CD4-positive, alpha-beta T cell treated with Interferon gamma for 1 hour (primary cell): ENCODE measurements around the gene ZNF738.
"Not testable (repeated sequence)": the region's sequence is repeated elsewhere in the genome, so short reads cannot be mapped to it uniquely, and the experiment has no call there.

Experiments
- DNase-seq: peaks from one replicate; pipeline ENCODE4 v3.0.0-alpha.2; 2020

Gene ZNF738

DNA sequence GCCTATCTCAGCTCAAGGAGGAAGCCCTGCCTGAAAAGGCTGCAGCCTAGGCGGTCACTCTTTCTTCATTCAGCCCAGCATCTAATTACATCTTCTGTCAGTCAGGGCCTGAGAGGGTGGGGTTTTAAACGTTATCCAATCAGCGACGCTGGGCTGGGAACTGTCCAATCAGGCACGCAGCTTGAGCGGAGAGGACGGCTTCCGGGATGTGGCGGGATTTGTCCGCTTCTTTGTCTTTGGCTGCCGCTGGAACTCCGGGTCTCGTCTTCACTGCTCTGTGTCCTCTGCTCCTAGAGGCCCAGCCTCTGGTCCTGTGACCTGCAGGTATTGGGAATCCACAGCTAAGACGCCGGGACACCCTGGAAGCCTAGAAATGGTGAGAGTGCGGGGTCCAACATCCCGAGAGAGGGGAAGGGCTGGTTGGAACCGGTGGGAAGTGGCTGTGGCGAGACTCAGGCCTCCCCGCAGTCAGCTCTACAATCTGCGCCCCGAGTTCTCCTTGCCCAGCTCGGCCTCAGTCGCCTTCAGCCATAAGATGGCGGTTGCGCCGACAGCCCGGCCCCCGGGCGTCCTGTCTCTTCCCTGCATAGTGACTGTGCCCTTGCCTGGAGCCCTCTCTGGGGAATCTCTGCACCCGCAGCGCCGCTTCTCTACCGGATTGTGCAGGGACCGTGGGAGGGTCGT, at the start of gene ZNF738:
Gene ZNF738 (plus strand): TSS at position 233 of the 684 bp plus-strand sequence. CDS start 141 bp downstream, at position 374.
- peak; percentile 85 for DNase-seq

DNA sequence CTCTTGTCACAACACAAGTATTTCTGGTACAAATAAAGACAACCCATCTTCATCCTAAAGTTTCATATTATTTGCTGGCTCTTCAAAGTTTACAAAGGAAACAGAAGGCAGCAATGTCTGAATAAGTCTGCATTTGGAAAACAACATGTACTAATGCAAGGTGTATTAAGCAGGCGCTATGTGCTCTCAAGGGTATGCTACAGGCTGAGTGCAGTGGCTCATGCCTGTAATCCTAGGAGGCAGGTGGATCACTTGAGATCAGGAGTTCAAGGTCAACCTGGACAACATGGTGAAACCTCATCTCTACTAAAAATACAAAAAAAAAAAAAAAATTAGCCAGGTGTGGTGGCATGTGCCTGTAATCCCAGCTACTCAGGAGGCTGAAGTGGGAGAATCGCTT, 46.0 kb upstream of the ZNF738 start:
- not testable (repeated sequence) for DNase-seq

DNA sequence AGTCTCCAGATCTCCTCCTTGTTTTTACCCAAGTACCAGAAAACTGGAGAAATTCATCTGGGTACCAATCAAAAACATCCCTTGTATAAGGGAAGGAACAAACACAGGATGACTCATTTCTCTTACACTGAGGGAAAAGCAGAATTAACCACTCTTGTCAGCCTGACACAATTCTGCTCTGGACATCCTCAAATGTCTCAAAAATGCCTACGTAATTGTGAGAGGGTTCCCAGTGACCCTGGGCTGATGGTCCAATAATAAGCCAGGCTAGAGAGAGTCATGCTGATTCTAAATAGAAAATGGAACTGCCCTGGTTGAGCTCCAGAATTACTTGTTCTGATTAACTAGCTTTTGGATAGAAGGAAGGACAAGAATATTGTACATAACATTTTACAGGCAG, 44.1 kb upstream of the ZNF738 start:
- no peak for DNase-seq

DNA sequence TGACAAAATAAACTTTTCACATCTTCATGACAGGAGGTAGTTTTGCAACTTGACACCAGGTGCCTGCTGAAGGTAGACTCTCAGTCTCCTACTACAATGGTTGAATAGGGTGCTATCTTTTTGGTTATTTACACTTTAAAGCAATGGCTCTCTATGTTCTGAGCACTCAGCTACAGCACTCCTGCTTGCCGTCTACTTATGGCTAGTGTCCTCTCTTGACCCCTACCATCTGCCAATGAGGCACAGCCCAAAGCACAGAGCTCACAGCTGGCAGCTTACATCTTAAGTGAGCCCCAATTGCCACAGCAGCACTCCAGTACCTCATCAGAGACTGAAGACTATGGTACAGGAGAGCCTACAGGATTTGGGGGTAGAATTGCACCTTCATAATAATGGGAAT, 41.0 kb upstream of the ZNF738 start:
- DNase-seq, result no peak

DNA sequence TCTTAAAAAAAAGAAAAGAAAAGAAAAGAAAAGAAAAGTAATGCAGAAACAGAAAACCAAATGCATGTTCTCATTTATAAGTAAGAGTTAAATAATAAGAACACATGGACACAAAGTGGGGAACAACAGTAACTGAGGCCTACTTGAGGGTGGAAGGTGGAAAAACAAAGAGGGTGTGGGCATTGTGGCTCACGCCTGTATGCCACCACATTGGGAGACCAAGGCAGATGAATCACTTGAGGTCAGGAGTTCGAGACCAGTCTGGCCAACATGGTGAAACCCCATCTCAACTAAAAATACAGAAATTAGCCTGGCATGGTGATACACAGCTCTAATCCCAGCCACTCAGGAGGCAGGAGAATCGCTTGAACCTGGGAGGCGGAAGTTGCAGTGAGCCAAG, 37.7 kb upstream of the ZNF738 start:
- no peak for DNase-seq

DNA sequence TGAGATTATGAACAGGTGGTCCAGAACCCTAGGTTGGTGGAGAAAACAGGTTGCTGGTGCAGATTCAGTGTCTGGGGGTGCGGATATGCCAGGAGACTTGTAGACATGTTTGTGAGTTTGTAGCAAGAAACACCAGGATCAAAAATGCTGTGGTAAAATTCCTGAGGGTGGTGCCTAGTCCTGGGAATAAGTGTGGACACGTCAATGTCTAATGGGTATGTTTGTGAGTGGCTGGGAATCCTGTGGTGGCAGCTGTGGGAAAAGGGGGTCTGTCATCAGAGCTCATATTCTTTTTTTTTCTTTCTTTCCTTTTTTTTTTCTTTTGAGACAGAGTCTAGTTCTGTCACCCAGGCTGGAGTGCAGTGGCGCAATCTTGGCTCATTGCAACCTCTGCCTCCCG, 36.8 kb upstream of the ZNF738 start:
- no peak for DNase-seq

DNA sequence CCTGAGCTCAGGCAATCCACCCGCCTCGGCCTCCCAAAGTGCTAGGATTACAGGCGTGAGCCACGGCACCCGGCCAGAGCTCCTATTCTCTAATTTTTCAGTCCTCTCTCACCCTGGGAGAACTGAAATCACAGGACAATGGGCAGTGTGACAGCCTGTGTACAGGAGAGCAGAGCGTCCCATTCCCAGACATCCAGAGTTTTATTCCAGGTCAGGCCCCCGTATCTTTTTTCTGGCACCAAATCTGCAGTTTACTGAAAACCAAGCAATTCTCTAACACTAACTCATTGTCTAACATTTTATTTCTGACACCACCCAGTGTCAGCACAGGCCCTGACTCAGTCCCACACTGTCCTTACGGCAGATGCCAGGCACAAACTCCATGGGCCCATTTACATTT, 36.3 kb upstream of the ZNF738 start:
- DNase-seq, result no peak

DNA sequence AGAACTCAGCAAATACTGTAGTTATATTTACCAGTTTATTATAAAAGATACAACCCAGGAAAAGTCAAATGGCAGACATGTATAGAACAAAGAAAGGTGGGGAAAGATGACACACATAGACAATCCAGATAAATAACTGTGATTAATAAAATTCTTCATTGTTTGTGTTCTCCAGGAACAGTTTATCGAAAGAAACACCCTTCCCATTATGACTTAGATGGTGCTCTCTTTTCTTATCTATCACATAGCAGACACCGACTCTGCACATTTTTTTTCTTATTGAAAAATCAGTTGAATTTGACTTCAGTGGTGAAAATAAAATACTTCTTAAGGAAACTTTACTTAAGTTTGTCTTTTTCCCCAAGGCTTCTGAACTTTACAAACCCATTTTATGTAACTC, 35.8 kb upstream of the ZNF738 start:
- no peak for DNase-seq

DNA sequence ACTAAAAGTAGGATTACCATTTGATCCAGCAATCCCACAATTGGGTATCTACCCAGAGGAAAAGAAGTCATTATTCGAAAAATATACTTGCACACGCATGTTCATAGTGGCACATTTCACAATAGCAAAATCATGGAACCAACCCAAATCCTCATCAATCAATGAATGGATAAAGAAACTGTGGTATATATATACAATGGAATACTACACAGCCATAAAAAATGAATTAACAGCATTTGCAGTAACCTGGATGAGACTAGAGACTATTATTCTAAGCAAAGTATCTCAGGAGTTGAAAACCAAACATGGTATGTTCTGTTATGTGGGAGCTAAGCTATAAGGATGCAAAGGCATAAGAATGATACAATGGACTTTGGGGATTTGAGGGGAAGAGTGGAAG, 32.6 kb upstream of the ZNF738 start:
- DNase-seq, result no peak

DNA sequence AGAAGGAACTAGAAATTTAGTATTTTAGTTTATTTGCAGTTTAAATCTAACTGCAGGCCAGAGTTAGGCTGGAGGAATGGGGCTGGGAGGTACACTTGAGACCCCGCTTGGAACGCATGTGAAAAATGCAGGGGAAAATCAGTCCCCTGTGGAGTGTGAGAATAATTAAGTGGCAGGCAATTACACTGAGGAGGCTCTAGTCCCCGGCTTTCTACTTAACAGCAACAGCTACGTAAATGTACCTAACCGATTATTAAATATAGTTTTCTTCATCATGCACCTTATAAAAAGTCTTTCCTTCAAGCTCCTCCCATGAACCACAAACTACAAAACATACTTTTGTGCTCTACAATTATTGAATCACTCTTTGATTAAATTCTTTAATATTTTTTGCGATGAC, 30.4 kb upstream of the ZNF738 start:
- no peak for DNase-seq

DNA sequence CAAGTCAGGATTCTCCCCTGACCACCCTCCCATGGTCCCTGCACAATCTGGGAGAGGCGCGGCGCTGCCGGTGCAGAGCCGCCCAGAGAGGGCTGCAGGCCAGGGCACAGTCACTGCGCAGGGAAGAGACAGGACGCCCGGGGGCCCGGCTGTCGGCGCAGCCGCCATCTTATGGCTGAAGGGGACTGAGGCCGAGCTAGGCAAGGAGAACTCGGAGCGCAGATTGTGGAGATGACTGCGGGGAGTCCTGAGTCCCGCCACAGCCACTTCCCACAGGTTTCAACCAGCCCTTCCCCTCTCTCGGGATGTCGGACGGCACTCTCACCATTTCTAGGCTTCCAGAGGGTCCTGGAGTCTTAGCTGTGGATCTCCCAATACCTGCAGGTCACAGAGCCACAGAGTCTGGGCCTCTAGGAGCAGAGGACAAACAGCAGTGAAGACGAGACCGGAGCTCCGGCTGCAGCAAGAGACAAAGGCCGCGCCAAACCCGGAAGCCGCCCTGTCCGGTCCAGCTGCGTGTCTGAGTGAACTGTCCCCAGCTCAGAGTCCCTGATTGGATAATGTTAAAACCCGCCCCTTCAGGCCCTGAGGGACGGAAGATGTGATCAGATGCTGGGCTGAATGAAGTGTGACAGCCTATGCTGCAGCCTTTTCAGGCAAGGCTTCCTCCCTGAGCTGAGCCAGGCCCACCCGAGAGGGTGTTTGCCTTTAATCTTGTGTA, 29.8 kb upstream of the ZNF738 start, which contains the start of gene ZNF708:
Gene ZNF708 (minus strand): TSS at position 526 of the 721 bp plus-strand sequence. CDS start 198 bp downstream, at position 328.
- peak; percentile 86 for DNase-seq

DNA sequence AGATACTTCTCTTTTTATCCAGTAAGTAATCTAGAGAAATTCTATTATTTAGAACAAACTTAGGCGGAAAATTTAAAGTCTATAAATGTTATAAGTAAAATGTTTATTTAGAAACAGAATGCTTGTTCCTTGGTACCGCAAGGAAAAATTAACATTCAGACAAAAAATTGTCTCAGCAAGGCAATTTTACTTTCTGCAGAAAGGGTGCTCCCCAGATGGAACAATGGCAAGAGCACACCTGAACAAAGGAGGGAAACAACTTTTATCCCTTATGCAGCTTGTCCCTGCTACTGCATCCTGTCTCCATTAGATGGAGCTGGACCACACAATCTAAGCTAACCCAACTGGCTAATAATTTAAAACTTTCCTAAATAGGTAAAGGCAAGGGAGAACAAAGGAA, 23.1 kb upstream of the ZNF738 start:
- DNase-seq, result no peak

DNA sequence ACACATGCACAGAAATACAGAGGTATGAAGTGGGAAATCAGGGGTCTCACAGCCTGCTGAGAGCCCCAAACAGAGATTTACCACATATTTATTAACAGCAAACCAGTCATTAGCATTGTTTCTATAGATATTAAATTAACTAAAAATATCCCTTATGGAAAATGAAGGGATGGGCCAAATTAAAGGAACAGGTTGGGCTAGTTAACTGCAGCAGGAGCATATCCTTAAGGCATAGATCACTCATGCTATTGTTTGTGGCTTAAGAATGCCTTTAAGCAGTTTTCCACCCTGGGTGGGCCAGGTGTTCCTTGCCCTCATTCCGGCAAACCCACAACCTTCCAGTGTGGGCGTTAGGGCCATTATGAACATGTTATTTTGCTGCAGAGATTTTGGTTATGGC, 14.0 kb upstream of the ZNF738 start:
- not testable (repeated sequence) for DNase-seq

DNA sequence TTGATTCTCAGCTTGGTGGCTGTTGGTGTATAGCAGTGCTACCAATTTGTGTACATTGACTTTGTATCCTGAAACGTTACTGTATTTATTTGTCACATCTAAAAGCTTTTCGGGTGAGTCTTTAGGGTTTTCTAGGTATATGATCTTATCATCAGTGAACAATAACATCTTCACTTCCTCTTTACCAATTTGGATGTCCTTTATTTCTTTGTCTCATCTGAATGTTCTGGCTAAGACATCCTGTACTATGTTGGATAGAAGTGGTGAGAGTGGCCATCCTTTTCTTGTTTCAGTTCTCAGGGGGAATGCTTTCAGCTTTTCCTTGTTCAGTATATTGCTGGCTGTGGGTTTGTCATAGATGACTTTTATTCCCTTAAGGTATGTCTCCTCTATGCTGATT, 6.0 kb upstream of the ZNF738 start:
- no peak for DNase-seq

DNA sequence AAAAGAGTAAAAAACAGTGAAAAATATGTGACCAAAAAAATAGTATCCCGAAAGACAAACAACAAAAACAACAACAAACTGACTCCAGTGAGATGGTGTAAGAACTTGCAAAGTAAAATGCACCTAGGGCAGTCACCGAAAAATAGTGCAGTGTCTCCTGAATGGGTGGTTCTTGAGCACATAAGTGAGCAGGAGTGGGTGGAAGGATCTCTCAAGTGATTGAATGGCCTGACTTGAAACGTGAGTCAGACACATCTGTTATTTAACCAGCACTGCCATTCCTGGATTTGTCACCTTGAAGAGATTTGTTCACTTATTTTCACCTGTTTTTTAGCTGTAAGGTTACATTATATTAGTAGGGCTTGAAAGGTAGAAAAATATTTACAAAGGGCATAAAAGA, 3.5 kb downstream of the ZNF738 start:
- DNase-seq, result no peak

DNA sequence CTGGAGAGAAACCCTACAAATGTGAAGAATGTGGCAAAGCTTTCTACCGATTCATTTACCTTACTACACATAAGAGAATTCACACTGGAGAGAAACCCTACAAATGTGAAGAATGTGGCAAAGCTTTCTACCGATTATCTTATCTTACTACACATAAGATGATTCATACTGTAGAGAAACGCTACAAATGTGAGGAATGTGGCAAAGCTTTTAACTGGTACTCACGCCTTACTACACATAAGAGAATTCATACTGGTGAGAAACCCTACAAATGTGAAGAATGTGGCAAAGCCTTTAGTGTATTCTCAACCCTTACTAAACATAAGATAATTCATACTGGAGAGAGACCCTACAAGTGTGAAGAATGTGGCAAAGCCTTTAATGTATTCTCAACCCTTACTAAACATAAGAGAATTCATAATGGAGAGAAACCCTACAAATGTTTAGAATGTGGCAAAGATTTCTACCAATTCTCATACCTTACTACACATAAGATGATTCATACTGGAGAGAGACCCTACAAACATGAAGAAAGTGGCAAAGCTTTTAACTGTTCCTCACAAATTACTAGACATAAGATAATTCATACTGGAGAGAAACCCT, 25.3 kb downstream of the ZNF738 start:
- no peak for DNase-seq

DNA sequence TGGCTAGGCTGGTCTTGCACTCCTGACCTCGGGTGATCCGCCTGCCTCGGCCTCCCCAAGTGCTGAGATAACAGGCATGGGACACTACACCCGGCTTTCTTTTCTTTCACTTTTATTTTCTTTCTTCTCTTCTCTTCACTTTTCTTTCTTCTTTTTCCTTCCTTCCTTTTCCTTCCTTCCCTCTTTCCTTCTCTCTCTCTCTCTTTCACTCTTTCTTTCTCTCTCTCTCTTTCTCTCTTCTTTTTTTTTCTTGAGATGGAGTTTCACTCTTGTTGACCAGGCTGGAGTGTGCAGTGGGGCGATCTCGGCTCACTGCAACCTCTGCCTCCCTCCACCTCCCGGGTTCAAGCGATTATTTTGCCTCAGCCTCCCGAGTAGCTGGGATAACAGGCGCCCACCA, 37.3 kb downstream of the ZNF738 start:
- no peak for DNase-seq

DNA sequence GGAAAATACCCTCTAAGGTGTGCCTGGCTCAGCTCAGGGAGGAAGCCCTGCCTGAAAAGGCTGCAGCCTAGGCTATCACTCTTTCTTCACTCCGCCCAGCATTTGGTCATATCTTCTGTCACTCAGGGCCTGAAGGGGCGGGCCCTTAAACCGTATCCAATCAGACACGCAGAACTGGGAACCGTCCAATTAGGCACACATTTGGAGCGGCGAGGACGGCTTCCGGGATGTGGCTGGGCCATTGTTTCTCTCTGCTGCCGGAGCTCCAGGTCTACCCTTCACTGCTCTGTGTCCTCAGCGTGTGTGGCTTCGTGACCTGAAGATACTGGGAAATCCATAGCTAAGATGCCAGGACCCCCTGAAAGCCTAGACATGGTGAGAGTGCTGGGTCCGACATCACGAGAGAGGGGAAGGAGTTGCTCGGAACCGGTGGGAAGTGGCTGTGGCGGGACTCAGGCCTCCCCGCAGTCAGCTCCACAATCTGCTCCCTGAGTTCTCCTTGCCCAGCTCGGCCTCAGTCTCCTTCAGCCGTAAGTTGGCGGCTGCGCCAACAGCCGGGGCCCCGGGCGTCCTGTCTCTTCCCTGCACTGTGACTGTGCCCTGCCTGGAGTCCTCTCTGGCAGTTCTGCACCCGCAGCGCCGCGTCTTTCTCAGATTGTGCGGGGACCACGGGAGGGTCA, 38.2 kb downstream of the ZNF738 start, which contains the start of gene ZNF493:
Gene ZNF493 (plus strand): TSS at position 241 of the 680 bp plus-strand sequence. CDS start 105 bp downstream, at position 346.
- peak; percentile 90 for DNase-seq

DNA sequence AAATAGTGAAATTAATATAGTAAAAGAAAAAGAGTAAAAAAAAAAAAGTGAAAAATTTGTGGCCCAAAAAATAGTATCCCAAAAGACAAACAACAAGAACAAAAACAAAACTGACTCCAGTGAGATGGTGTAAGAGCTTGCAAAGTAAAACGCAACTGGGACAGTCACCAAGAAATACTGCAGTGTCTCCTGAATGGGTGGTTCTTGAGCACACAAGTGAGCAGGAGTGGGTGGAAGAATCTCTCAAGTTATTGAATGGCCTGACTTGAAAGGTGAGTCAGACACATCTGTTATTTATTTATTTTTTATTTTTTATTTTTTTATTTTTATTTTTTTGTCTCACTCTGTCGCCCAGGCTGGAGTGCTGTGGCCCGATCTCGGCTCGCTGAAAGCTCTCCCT, 40.1 kb downstream of the ZNF738 start:
- DNase-seq, result no peak

DNA sequence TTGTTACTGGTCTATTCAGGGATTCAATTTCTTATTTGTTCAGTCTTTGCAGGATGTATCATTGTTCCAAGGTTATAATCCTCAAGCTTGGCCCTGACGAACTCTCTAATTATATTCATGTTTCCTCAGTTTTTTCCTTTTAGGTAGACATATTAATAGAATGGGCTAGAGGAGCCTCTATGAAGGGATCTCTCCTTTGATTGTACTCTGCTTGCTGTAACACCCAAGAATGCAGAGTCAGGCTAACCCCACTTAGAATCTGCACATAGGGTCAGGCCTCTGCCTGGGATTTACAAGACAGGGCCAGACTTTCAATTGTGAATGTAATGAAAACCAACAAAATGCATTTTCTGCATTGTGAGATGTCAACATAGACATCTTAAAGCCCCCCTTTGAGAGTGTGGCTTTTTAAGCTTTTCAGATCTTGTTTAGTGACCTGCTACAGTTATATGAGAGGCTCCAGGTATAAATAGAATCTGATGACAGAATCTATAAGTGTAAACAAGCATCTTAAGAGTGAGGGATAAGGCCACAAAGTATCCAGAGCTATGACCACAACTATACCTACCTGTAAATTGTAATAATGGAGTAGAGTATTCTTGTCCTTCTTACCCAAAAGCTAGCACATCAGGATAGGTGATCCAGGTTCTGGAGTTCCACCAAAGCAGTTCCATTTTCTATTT, 43.6 kb downstream of the ZNF738 start:
- DNase-seq, result no peak

DNA sequence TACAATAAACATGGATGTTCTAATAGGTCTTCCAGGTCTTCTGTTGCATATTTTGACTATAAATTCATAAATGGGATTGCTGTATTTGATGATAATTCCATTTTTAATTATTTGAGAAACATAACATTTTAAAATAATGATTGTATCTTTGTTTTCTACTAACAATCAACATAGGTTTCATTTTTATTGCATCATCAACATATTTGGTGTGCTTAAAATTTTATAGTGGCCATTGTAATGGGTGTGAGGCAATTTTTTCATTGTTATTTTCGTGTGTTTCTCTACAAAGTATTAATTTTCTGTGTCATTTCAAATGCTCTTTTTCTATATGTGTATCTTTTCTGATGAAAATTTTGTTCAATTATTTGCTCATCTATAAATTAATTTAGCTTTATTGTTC, 51.4 kb downstream of the ZNF738 start:
- DNase-seq, result no peak

DNA sequence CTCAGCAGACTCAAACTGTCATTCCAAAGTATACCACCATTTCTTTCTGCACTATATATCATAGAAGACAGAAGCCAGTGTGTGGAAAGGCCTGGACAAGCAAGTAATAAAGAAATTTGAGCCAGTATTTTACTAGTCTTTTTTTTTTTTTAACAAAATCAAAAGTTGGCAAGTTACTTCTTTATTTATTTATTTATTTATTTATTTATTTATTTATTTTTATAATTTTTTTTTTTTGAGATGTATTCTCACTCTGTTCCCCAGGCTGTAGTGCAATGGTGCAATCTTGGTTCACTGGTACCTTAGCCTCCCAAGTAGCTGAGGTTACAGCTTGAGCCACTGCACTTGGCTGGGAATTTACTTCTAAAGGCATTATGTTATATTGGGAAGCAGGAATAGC, 63.4 kb downstream of the ZNF738 start:
- DNase-seq, result no peak
